ENCODE results near the gene MAP4K3.

MAP4K3 gene

GRCh38 chr2:39227628-39228412 lies 209.3 kb downstream of the MAP4K3 start:
- Histone ChIP-seq H3K9ac (ENCODE audit: low read depth, low read length) (peak overlapping the region; percentile 49), H3K9me3 (ENCODE audit: control insufficient read depth, insufficient read depth, low read length) (no peaks in the 10 kb centered on the region), H3K4me1 (ENCODE audit: insufficient read depth, low read length) (peaks cover 20% of the 10 kb centered on the region), H3K36me3 (ENCODE audit: insufficient read depth, low read length) (peaks cover 2% of the 10 kb centered on the region; the same call in 1 of the 2 replicates)

- peaks cover 2% of the 10 kb centered on the region; the same call in 1 of the 2 replicates for H3K36me3 ChIP-seq (ENCODE audit: insufficient read depth, low read length)
- H3K9ac ChIP-seq (ENCODE audit: low read depth, low read length), result no peak overlapping the region
- H3K4me1 ChIP-seq (ENCODE audit: insufficient read depth, low read length), result peaks cover 20% of the 10 kb centered on the region
- no peaks in the 10 kb centered on the region for H3K9me3 ChIP-seq (ENCODE audit: control insufficient read depth, insufficient read depth, low read length)
These were observed 211.5 kb downstream of the MAP4K3 start for GRCh38 chr2:39225567-39225966.

GRCh38 chr2:39223909-39224308 lies 213.2 kb downstream of the MAP4K3 start:
- H3K9ac ChIP-seq (ENCODE audit: low read depth, low read length), result no peak overlapping the region
- H3K4me1 ChIP-seq (ENCODE audit: insufficient read depth, low read length), result peaks cover 19% of the 10 kb centered on the region
- peaks cover 2% of the 10 kb centered on the region; the same call in 1 of the 2 replicates for H3K36me3 ChIP-seq (ENCODE audit: insufficient read depth, low read length)
- H3K9me3 ChIP-seq (ENCODE audit: control insufficient read depth, insufficient read depth, low read length), result no peaks in the 10 kb centered on the region

- Histone ChIP-seq H3K36me3 (ENCODE audit: insufficient read depth, low read length) (no peaks in the 10 kb centered on the region), H3K9me3 (ENCODE audit: control insufficient read depth, insufficient read depth, low read length) (no peaks in the 10 kb centered on the region), H3K9ac (ENCODE audit: low read depth, low read length) (no peak overlapping the region), H3K4me1 (ENCODE audit: insufficient read depth, low read length) (peaks cover 6% of the 10 kb centered on the region)
These were observed 215.6 kb downstream of the MAP4K3 start for GRCh38 chr2:39221459-39221858.

GRCh38 chr2:39220136-39220535 lies 216.9 kb downstream of the MAP4K3 start:
- Histone ChIP-seq H3K4me1 (ENCODE audit: insufficient read depth, low read length) (peaks cover 6% of the 10 kb centered on the region), H3K9me3 (ENCODE audit: control insufficient read depth, insufficient read depth, low read length) (no peaks in the 10 kb centered on the region), H3K9ac (ENCODE audit: low read depth, low read length) (no peak overlapping the region), H3K36me3 (ENCODE audit: insufficient read depth, low read length) (no peaks in the 10 kb centered on the region)

- Histone ChIP-seq H3K4me1 (ENCODE audit: insufficient read depth, low read length) (peaks cover 6% of the 10 kb centered on the region), H3K9me3 (ENCODE audit: control insufficient read depth, insufficient read depth, low read length) (no peaks in the 10 kb centered on the region), H3K9ac (ENCODE audit: low read depth, low read length) (no peak overlapping the region), H3K36me3 (ENCODE audit: insufficient read depth, low read length) (no peaks in the 10 kb centered on the region)
These were observed 218.7 kb downstream of the MAP4K3 start for GRCh38 chr2:39218391-39218790.

- H3K4me1 ChIP-seq (ENCODE audit: insufficient read depth, low read length), result peaks cover 6% of the 10 kb centered on the region
- H3K36me3 ChIP-seq (ENCODE audit: insufficient read depth, low read length), result no peaks in the 10 kb centered on the region
- no peak overlapping the region for H3K9ac ChIP-seq (ENCODE audit: low read depth, low read length)
- H3K9me3 ChIP-seq (ENCODE audit: control insufficient read depth, insufficient read depth, low read length), result no peaks in the 10 kb centered on the region
These were observed 219.9 kb downstream of the MAP4K3 start for GRCh38 chr2:39217192-39217550.

GRCh38 chr2:39216346-39217191 lies 220.5 kb downstream of the MAP4K3 start:
- Histone ChIP-seq H3K36me3 (ENCODE audit: insufficient read depth, low read length) (no peaks in the 10 kb centered on the region), H3K9me3 (ENCODE audit: control insufficient read depth, insufficient read depth, low read length) (no peaks in the 10 kb centered on the region), H3K9ac (ENCODE audit: low read depth, low read length) (no peak overlapping the region), H3K4me1 (ENCODE audit: insufficient read depth, low read length) (peaks cover 6% of the 10 kb centered on the region)

- no peaks in the 10 kb centered on the region for H3K9me3 ChIP-seq (ENCODE audit: control insufficient read depth, insufficient read depth, low read length)
- H3K9ac ChIP-seq (ENCODE audit: low read depth, low read length), result no peak overlapping the region
- H3K4me1 ChIP-seq (ENCODE audit: insufficient read depth, low read length), result peaks cover 6% of the 10 kb centered on the region
- H3K36me3 ChIP-seq (ENCODE audit: insufficient read depth, low read length), result no peaks in the 10 kb centered on the region
These were observed 221.5 kb downstream of the MAP4K3 start for GRCh38 chr2:39215545-39215944.

GRCh38 chr2:39213015-39213414 lies 224.1 kb downstream of the MAP4K3 start:
- Histone ChIP-seq H3K9ac (ENCODE audit: low read depth, low read length) (no peak overlapping the region), H3K36me3 (ENCODE audit: insufficient read depth, low read length) (no peaks in the 10 kb centered on the region), H3K9me3 (ENCODE audit: control insufficient read depth, insufficient read depth, low read length) (no peaks in the 10 kb centered on the region), H3K4me1 (ENCODE audit: insufficient read depth, low read length) (no peaks in the 10 kb centered on the region)

- H3K4me1 ChIP-seq (ENCODE audit: insufficient read depth, low read length), result no peaks in the 10 kb centered on the region
- H3K9ac ChIP-seq (ENCODE audit: low read depth, low read length), result no peak overlapping the region
- H3K36me3 ChIP-seq (ENCODE audit: insufficient read depth, low read length), result no peaks in the 10 kb centered on the region
- no peaks in the 10 kb centered on the region for H3K9me3 ChIP-seq (ENCODE audit: control insufficient read depth, insufficient read depth, low read length)
These were observed 226.2 kb downstream of the MAP4K3 start for GRCh38 chr2:39210846-39211245.

- H3K36me3 ChIP-seq (ENCODE audit: insufficient read depth, low read length), result no peaks in the 10 kb centered on the region
- peaks cover 17% of the 10 kb centered on the region for H3K4me1 ChIP-seq (ENCODE audit: insufficient read depth, low read length)
- no peak overlapping the region for H3K9ac ChIP-seq (ENCODE audit: low read depth, low read length)
- H3K9me3 ChIP-seq (ENCODE audit: control insufficient read depth, insufficient read depth, low read length), result peaks cover 5% of the 10 kb centered on the region; the same call in 1 of the 2 replicates
These were observed 233.7 kb downstream of the MAP4K3 start for GRCh38 chr2:39203382-39203781.

- H3K36me3 ChIP-seq (ENCODE audit: insufficient read depth, low read length), result no peaks in the 10 kb centered on the region
- peaks cover 5% of the 10 kb centered on the region; the same call in 1 of the 2 replicates for H3K9me3 ChIP-seq (ENCODE audit: control insufficient read depth, insufficient read depth, low read length)
- H3K9ac ChIP-seq (ENCODE audit: low read depth, low read length), result no peak overlapping the region
- peaks cover 17% of the 10 kb centered on the region for H3K4me1 ChIP-seq (ENCODE audit: insufficient read depth, low read length)
These were observed 234.3 kb downstream of the MAP4K3 start for GRCh38 chr2:39202639-39203369.

All from ES-I3 (cell line).